Measurements from ENCODE around the gene FIBCD1. TPM values are rescaled to one million over a fixed set of nuclear protein-coding genes. Genes with fewer than 3 reads are reported as not detected.
A peak's percentile ranks its signal among the peaks of the same experiment; 100 is the strongest.

FIBCD1 gene
- total and polyA plus RNA-seq, 2 of the 8 experiments (the other 6 are each of a cell fraction or from before 2014, with no cell fraction given): 6.1 to 8.8 TPM

- 86% methylated on average over 14 of the region's 16 CpGs; no CpG with 5 or more reads in 1 of the 2 experiments for WGBS, 2 experiments (ENCODE audit: extremely low coverage in 1 of 2, insufficient coverage in 1 of 2, insufficient read length in 1 of 2, insufficient replicate concordance in 2 of 2, low coverage in 1 of 2, low lambda C conversion rate in 2 of 2, missing lambda C conversion rate in 1 of 2)
- H3K4me3 ChIP-seq (ENCODE audit: extremely low read depth in 1 of 4, insufficient read depth in 2 of 4, low read depth in 3 of 4, low read length in 4 of 4): no peak overlapping the region
- no peaks in the 10 kb centered on the region for H3K79me1 ChIP-seq (ENCODE audit: low read depth, low read length)
- no peak for FAIRE-seq
- H4K8ac ChIP-seq (ENCODE audit: extremely low read depth, insufficient read depth, low read length): peak overlapping the region; percentile 38; the same call in 1 of the 2 replicates
- H3K14ac ChIP-seq (ENCODE audit: insufficient read length): no peak overlapping the region
- H3K4me2 ChIP-seq (ENCODE audit: insufficient read depth in 1 of 2, low read depth in 2 of 2, low read length in 2 of 2): no peak overlapping the region
- no peak overlapping the region for H2BK12ac ChIP-seq (ENCODE audit: low read depth, low read length)
- H3K27ac ChIP-seq (ENCODE audit: low read depth, low read length): no peak overlapping the region
- H4K91ac ChIP-seq (replicated peaks; ENCODE audit: insufficient read length, low read length): no peak overlapping the region
- H3K79me2 ChIP-seq (ENCODE audit: control insufficient read depth in 1 of 2, insufficient read depth in 2 of 2, low read length in 2 of 2): no peaks in the 10 kb centered on the region
- H2AFZ ChIP-seq (ENCODE audit: low read length): no peak overlapping the region
- POLR2A ChIA-PET (ENCODE audit: partially characterized antibody): interaction anchor here (1.1 to 1.3 kb wide), 2 partner anchors 57 to 116 kb away, joined by 3 to 4 read pairs; no protein-coding TSS in a partner anchor
- H4K5ac ChIP-seq (ENCODE audit: insufficient read length, low read depth, low read length): no peak overlapping the region
- no peak overlapping the region for H2BK20ac ChIP-seq (ENCODE audit: low read length)
- no peaks in the 10 kb centered on the region for H3K27me3 ChIP-seq (replicated peaks in 1 of 4; ENCODE audit: control insufficient read depth in 3 of 4, extremely low read depth in 1 of 4, insufficient read depth in 3 of 4, low read length in 3 of 4)
- no peak overlapping the region for H2AK5ac ChIP-seq (ENCODE audit: low read depth, low read length)
- no peak for DNase-seq (ENCODE audit: low read depth in 1 of 2, low spot score in 2 of 2)
- no peak overlapping the region for H3K9ac ChIP-seq (replicated peaks in 1 of 4; ENCODE audit: extremely low read depth in 1 of 4, low read depth in 3 of 4, low read length in 3 of 4)
- H3K56ac ChIP-seq (replicated peaks; ENCODE audit: insufficient read length, low read depth, low read length): no peak overlapping the region
- no peak overlapping the region for H2BK5ac ChIP-seq (ENCODE audit: low read depth, low read length)
- H2BK120ac ChIP-seq (replicated peaks; ENCODE audit: low read depth, low read length): no peak overlapping the region
- TF ChIP-seq RXRA (IDR thresholded peaks at IDR 0.05; ENCODE audit: insufficient read depth, low read depth, low read length) (no peak), CHD2 (IDR thresholded peaks at IDR 0.05; ENCODE audit: low read length) (no peak), RFX5 (IDR thresholded peaks at IDR 0.05; ENCODE audit: borderline replicate concordance, low read depth, low read length) (no peak), RAD21 (IDR thresholded peaks at IDR 0.05 in 1 of 2, conservative IDR thresholded peaks at IDR 0.05 in 1 of 2; ENCODE audit: low read depth in 2 of 2, low read length in 2 of 2) (no peak), TAF1 (IDR thresholded peaks at IDR 0.05; ENCODE audit: low read depth, low read length) (no peak), EP300 (IDR thresholded peaks at IDR 0.05; ENCODE audit: borderline replicate concordance in 1 of 2, low read depth in 2 of 2, low read length in 2 of 2) (no peak), CBX8 (IDR thresholded peaks at IDR 0.05; ENCODE audit: borderline replicate concordance, low read depth, low read length) (no peak), CHD1 (IDR thresholded peaks at IDR 0.05; ENCODE audit: low read depth, low read length) (no peak), HDAC6 (IDR thresholded peaks at IDR 0.05; ENCODE audit: low read depth, low read length) (no peak), TEAD4 (IDR thresholded peaks at IDR 0.05; ENCODE audit: low read depth, low read length) (no peak)
- H3K23me2 ChIP-seq (ENCODE audit: low read depth, low read length): no peaks in the 10 kb centered on the region
- no peak overlapping the region for H3K23ac ChIP-seq (ENCODE audit: insufficient read length)
- no peak overlapping the region for H2BK15ac ChIP-seq (ENCODE audit: low read length)
- CTCF ChIA-PET (ENCODE audit: partially characterized antibody): interaction anchor here (1.0 to 4.8 kb wide), 6 partner anchors 8 to 113 kb away, joined by 3 to 28 read pairs (median 6); no protein-coding TSS in a partner anchor
- H3K4ac ChIP-seq (replicated peaks; ENCODE audit: insufficient read length, low read depth, low read length): no peak overlapping the region
- H3K9me3 ChIP-seq (ENCODE audit: insufficient read depth in 2 of 2, low read depth in 1 of 2, low read length in 1 of 2): no peaks in the 10 kb centered on the region
- H3K36me3 ChIP-seq (ENCODE audit: control insufficient read depth in 2 of 4, insufficient read depth in 4 of 4, low read length in 3 of 4): no peaks in the 10 kb centered on the region
- H4K20me1 ChIP-seq (replicated peaks in 1 of 2; ENCODE audit: control insufficient read depth in 1 of 2, insufficient read depth in 2 of 2, low read length in 2 of 2): no peaks in the 10 kb centered on the region
- no peak overlapping the region for H3K18ac ChIP-seq (ENCODE audit: extremely low read depth, low read length)
- H3K4me1 ChIP-seq (replicated peaks in 1 of 4; ENCODE audit: control insufficient read depth in 3 of 4, insufficient read depth in 4 of 4, low read length in 3 of 4): peaks cover 0 to 3% (median 0%) of the 10 kb centered on the region in 4 experiments; a peak in 1 of 7 replicates
These were observed 41.5 kb upstream of the FIBCD1 start for GRCh38 chr9:130980526-130980925.
